ENCODE data around the gene TPP2.

- TF ChIP-seq CTCF (IDR thresholded peaks at IDR 0.05; ENCODE audit: low read depth, low read length) (no peak), EZH2phosphoT487 (IDR thresholded peaks at IDR 0.05; ENCODE audit: low read depth) (no peak)
Observed at GRCh38 chr13:102643656-102644055, 46.9 kb downstream of the TPP2 start.
